Superior temporal gyrus (tissue), 1 donor: ENCODE results near the gene CLRN3.

ENCODE experiments used
- DNase-seq: peaks from one replicate; pipeline ENCODE4 v3.0.0-alpha.2; 2016; ENCODE audit errors: extremely low spot score

CLRN3 gene

DNA sequence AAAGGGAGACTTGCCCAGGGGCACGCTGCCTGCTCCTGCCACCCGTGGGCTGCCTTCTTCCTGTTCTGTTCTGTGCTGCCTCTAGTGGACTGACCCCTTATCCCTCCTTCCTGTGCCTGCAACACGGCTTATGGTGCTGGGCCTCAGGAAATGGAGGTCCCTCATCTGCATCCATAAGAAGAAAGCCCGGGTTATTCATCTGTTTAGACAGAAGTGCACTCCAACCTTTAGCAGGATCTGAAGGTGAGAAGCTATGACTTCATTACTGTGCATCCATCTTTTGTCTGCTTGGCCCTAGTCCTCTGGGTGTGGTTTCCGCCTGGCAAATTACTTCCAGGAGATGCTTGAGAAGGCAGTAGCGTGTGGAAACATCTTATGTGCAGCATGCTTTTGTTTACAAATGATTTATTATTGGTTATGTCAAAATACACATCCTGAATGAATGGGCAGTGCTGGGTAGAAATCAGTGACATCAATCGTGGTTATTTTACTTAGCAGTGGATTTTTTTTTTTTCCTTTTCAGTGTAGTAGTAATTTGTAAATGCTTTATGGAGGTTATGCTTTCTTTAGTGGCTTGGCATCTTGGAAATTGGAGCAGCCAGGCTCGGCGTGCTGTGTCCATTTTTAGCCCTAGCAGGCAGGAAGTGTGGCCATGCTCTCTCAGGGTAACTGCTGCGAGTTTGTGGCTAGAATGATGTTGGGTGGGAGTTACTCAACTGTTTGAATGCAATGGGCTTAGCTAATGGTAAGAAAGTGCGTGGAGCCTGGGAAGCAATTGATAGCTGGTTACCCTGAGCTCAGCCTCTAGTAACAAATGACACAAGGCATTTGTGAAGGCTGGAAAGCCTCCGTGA is 26.9 kb upstream of the CLRN3 start:
- DNase-seq = no peak

DNA sequence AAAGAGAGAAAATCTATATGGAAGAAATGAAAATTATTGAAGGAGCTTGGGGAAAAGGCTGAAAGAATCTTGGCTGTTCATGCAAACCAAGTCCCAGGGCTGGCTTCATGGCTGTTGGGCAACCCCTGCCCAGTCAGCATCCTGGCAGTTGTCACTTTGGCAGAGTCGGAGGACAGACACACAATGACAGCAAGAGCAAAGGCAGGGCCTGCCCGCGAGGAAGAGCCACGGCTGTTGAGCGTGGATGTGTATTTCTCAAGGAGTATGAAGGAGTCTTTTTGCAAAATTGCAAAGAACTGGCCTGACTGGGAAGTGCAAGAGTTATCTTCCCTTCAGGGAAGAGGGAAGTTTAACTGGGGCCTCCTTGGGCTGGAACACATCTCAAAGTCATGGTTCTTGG is 25.8 kb upstream of the CLRN3 start:
- DNase-seq = no peak

DNA sequence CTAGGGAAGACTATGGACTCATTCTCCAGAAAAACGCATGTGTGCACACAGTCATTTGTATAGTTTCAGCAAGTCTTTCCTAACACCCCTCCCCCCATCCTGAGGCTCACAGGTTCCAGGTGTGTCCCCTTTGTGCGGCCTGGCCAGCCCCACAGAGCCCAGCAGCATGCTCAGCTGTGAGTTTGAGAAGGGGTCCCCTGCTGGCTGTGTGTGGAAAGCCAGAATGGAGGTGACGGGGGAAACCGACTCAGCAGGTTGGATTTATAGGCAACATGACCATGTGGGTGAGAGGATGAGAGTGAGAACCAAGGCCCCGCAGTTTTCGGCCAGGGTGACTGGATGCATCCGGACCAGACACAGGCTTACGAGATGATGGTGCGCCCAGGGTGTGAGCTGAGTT is 24.1 kb upstream of the CLRN3 start:
- no peak for DNase-seq

DNA sequence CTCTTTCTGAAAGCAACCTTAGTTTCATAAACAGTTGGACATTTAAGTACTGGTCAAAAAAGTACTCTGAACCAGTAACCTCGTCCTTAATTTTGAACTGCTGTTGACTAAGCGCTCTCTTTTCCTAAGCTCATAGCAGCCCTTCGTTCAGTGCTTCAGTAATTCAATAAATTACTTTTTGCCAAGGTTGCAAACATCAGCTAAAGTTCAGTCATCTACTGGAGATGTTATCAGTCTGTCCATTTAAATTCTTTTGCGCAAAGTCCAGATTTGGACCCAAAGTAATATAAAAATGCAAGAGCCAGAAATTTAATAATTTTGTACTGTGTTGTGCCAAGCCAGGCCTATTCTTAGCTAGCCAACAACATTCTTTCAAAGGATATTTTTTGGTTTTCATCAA is 22.6 kb upstream of the CLRN3 start:
- DNase-seq = no peak

DNA sequence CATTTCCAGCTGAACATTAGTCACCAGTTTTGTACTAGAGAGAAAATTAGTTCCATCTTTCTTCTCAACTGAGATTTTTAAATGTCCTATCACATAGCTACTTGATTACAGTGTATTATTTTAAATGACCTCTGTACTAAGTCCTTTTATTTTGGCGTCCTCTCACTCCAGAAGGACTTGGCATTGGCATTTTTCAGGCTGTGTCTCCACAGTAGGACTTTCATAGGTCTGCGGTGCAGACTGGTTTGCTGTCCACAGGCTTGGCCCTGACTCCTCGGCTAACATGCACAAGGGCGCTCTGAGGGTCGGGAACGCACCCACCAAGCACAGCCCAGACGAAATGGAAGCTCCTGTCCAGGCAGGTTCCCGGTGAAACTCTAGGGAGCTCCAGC is 20.6 kb upstream of the CLRN3 start:
- no peak for DNase-seq

DNA sequence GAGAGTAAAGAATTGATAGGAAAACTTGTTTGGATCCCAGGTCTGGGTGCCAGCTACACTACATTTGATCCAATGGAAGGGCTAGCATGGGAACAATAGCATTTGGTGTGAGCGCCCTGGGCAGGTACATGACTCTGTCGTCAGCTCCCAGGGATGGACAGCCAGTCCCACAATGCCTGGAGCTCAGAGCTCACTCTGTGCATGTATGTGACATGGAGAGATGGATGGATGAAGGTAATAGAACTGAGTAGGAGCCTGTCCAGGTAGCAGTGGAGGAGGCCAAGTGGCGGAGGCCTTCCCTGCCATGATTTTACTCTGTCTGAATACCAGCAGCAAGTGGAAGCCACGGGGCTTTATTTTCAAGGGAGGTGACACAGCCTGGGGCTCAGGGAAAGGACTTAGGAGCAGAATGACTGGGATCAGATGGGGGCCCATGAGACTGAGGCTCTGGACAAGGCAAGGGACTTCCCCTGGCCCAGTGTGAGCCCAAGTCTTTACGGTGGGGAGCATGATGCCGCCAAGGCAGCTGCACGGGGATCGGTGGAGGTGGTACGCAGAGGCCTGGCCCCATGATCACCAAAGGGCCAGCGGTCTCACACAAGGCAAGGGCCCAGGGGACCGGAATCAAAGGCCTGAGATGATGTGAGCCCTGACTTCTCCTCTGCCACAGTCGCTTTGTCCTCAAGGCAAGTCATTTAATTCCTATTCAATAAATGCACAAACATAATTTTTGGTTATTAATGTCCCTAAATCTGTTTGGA is 20.0 kb upstream of the CLRN3 start:
- no peak for DNase-seq

DNA sequence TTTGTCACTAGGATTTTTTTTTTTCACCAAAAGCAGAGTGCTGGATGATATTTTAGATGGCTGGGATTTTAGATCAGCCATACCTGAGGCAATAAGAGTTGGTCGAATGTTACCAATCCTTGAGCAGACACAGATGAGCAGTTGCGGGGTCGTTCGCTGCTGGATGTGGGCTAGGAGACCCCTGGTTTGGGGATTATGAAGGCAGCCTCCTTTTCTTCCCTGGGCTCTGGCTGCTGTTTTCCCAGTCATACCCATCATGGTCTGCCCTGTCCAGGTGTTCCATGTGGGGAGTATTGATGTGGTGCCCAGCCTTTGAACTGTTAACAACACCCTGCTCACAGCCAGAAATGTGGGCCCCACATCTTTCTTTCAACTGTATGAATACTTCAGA is 19.1 kb upstream of the CLRN3 start:
- DNase-seq = no peak

DNA sequence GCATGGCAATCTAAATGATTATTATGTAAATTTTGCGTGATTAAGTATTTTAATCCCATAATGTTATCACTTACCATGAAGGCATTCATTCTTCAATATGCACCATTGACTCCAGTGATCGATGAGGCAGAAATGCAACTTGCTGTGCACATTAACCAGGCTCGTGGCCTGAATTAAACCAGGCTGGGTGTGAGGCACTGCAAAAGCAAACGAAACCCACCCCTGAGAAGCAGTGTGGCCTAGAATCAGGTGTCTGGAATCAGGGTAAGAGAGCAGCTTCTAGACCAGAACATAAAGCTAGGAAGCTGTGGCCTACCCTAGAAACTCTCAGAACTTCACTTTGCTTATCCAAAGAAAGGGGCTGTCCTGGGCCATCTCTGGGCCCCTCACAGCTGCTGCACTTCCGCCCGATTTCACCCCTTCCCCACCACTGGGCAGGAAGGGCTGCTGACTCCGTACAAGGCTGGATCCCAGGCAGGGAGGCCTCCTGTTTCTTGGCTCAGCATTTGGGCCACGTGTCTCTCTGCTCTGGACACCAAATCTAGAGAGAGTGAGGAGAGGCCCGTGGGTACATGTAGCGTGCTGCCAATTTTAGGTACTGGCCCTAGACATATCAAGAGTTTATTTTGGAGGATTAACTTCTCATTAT is 18.6 kb upstream of the CLRN3 start:
- DNase-seq = no peak

DNA sequence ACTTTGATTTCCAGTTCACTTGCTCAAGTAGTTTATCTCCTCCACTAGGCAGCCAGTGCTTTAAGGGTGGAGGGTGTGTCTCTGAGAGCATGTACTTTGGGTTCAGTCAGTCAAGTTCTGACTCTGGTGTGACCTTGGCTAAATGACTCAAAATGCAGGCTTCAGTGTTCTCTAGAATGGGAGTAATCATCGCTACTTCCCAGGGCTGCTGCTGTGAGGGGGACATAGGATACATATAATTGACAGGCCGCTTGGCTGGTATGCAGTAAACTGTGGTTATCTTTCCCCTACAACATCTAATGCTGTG is 17.7 kb upstream of the CLRN3 start:
- DNase-seq = no peak

DNA sequence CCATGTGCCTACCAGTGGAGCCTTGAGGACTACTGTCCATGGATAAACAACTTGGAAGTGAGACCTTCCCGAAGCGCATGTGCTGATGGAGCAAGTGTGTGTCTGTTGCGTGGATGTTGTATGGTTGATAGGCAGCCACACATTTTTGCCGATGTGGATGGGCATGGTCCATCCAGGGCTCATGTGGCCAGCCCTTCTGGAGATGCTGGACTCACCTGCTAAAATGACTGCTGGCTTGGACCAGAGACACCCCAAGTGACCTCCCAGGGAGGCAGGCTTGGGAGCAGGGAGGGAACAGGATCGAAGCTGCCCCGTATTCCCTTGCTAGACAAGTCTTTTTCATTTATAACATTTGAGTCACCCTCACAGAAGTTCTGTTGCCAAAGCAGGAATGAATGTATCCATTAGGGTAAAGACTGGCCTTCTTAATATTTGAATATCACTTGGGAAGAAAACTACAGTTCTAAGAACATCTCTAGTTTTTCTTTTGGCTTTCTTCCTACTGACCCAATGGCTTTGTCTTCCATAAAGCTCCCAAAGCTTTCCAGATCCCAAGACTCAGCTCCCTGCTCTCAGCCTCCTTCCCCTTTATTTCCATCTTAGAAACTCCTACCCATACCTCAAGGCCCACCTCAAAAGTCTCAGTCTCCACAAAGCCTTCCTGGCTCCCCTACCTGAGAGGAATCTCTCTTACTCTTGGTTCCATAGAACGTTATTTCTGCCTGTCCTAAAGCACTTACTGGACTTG is 17.1 kb upstream of the CLRN3 start:
- DNase-seq = no peak

DNA sequence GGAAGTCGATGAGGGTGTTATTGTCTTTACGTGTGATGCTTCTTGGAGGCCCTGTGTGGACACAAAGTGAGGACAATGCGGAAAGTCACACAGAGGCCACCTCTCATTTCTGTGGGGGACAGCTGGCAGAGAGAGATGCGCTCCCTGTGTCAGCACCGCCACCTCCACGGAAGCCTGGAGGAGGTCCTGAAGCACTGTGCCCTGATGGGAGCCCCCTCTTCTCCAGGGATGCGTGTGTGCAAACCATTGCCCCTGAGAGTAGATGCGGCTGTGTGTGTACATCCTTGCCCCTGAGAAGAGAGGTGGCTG is 16.2 kb upstream of the CLRN3 start:
- DNase-seq = no peak

DNA sequence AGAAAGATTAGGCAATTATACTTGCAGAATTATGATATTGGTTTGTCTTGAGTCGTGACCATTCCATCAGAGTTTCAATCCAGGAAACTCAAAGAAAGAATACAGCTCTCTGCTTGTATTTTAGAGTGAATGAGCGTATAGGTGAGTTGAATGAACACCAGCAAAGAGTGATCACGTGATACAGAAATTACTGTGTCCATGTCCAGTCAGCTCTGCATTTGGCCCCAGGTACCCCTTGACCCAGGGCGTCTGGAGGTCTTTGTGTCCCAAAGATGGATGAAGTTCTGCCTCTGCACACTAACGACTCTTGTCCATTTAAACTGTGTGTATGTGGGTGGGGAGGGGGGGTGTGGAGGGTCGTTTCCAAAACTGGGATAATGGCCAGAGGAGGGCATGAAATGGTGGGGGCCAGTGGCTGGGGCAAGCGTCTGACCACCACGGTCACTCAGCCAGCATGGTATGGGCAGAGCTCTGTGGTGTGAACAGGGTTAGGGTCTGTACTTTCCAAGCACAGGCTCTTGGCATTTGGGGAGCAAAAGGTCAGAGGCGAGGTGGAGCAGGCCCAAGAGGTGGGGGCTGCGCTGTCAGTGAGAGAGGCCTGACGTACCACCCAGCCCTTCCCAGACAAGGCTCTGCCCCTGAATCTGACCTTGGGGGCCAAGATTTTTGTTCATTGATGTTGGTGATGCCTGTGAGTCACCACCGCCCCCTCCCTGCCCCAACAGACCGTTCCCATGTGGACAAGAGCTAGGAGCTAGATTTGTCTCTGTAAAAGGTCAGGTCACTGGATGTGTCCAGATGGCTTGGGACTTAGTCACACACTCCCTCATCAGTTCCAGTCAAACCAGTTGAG is 15.6 kb upstream of the CLRN3 start:
- no peak for DNase-seq

DNA sequence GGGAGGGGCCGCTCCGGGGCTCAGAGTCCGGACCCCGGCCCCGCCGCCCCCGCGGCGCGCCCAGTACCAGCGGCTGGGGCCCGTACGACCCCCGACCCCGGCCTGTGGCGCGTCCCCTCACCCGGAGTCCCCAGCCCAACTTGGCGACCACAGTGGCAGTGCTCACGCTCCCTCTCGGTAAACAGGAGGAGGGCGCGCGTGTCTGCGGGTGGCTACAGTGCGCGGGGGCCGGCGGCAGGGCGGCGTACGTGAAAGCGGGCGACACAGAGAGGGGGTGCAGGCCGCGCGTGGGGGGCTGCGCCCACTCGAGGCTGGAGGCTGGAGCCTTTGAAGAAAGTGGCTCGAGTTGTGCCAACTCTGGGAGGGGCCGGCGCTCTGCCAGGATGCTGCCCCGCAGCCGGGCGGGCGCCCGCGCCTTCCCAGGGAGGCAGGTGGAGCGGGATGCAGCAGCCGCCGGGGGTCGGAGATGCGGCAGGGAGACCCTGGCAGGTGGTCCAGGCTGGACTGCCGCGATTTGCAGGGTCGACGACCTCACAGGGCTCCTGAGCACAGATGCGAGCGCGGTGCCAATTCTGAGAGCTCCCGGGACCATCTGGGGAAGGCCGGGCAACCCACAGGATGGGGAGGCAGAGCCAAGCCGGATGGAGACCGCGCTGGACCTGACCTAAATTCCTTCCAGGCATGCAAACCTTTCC is 14.8 kb upstream of the CLRN3 start:
- no peak for DNase-seq

DNA sequence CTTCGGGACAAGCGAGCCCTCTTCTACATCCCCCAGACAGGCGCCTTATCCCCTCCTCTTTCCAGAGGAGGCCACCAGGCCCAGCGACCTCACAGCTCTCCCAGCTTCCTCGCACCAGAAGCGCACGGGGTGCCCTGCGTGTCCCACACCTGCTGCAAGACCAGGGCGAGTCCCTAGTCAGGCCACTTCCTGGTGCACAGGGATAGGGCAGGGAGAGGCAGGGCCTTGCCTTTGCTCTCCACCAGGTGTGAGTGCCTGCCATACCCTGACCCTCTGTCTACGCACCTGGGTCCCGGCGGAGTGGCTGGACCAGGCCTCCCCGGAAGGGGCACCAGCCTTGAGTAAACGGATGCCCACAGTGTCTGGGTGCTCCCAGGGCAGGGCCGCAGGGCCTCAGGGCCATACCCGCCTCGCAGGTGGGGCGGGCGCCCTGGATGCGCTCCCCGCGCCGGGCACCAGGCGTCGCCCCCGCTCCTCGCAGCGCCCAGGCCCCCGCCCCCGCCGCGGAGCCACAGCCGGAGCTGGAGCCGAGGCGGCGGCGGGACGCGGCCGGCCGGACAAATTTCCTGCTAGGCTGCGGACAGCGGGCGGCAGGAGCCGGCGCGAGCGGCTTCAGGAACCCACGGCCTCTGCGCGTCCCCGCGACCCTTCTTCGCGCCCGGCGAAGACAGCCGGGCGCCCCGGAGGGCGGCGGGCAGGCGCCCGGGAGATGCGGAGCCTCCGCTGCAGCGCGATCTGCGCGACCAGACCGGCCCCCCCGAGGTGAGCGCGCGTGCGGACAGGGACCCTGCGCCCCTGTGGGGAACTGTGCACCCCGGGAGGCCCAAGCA is 14.0 kb upstream of the CLRN3 start, which contains the start of gene PTPRE:
PTPRE (plus strand) TSS at position 556 of the 830 bp plus-strand sequence. CDS start 133,779 bp downstream, outside the sequence.
- no peak for DNase-seq

DNA sequence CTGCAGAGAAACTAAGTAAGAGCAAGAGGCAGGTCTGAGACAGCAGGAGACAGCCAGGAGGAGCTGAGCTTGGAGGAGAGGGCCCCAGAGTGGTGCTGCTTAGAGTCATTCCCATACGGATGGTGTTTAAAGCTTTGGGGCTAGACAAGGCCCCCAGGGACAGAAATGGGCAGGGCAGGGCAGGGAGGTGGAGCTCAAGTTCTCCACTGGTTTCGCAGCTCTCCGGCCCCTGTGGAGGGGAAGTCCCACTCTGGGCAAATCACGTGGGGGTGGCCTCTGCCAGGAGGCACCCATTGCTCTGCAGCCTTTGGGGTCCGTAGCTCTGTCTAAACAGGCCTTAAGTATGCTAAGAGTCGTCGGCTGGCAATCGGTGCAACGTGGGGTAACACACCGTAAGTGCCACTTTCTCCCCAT is 13.1 kb upstream of the CLRN3 start:
- DNase-seq = no peak

DNA sequence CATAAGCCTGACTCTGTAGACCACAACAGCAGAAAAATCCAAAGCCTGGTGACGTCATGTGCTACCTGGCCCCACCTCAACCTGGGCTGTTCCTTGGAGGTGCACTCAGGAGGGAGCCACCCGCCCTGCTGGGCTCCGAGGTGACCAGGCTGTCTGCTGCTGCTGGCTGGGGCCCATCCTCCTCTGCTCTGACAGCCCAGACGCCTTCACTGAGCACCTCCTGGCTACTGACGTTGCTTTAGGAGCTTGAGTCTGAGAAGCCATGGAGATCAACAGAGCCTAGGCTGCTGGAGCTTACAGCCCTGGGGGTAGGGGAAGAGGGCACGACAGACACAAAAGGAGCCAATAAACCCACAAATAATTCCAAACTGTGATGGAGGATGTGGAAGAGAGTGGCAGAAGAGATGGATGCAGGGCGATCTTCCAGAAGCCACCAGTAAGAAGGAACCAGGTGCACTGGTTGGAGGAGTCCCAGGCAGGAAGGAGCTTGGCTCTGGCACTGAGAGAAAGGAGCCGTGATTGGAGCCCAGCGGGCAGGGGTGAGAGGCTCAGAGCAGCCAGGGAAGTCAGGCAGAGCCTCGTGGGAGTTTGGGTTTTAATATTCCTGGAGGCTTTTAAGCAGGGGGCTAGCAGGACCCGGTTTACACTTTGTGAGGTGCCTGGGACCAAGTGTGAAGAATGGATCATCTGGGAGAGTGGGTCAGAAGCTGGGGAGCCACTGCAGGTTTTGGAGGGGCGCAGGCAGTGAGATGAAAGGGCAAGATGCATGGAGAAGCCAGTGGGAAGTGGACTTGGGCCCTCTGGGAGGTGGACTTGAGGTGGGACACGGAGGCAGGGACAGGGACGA is 12.5 kb upstream of the CLRN3 start:
- no peak for DNase-seq

DNA sequence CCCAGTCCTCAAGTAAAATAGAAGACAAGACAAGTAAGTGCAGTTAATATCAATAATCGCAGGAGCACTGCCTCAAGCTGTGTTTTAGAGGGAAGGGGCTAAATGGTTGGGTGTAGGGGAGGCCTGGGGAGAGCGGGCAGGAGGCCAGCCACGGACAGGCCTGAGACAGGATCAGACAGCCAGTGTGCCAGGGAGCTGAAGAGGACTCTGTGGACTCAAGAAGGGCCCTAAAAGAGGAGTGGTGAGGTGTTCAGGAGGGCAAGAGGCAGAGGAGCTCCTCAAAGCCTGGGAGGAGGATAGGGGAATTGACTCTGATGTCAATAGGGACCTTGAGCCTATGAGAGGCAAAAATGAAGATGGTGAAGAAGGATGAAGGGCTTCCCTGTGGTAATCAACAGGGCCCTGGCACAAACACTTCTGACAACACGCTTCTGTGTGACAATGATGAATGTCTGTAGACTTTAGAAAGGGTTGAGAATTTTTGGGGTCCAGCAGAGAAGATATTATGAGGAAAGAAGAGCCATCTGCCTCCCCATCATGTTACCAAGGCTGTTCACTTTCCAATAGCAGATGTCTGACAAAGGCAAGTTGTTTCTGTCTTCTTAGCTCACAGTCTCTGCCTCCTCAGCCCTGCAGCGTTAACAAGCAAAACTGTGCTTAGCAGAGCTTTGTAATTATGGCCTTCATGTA is 11.7 kb upstream of the CLRN3 start:
- DNase-seq = no peak

DNA sequence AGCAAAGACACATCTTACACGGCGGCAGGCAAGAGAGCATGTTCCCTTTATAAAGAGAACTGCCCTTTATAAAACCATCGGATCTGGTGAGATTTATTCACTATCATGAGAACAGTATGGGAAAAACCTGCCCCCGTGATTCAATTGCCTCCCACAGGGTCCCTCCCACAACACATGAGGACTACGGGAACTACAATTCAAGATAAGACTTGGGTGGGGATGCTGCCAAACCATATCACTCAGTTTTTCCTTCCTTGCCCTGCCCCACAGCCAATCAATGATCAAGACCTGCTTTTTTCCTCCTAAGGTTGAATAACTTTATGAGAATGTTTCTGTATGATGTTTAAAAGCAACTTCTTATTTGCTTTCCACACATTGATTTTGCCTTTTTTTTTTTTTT is 11.0 kb upstream of the CLRN3 start:
- DNase-seq = no peak
